ENCODE results near the gene RSPH4A.

DNA sequence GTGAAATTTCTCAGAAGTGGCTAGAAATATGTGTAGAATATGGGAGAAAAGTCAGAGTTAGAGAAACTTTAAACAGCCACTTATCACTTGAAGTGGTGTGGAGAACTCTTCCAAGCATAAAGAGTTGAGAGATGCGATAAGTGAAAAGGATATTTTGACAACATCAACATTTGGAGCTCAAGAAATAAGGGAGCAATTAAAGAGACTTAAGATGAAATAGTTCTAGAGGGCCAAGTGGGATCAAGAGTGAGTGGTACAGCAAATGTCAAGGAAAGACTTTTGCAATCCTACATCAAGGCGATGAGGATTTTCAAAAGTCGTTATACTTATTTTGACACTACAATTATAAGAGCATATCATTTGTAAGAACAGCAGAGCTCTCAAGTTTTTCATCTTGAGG lies 9.6 kb downstream of the RSPH4A start:
- no peak for TF ChIP-seq CTCF (IDR thresholded peaks at IDR 0.05)
- TF ChIP-seq POLR2A (IDR thresholded peaks at IDR 0.05), result no peak
- TF ChIP-seq EP300 (IDR thresholded peaks at IDR 0.05), result no peak
